Activated CD4-positive, alpha-beta T cell treated with anti-CD3 and anti-CD28 coated beads for 4 hours (primary cell): ENCODE data around the gene LITAFD.
"Not testable (repeated sequence)": the region's sequence is repeated elsewhere in the genome, so short reads cannot be mapped to it uniquely, and the experiment has no call there.

Source experiments
- DNase-seq, 2 donors: peaks; one replicate each; pipeline ENCODE4 v3.0.0-alpha.2; 2020

The LITAFD gene

GRCh38 chr16:8882041-8882617 lies at the start of gene LITAFD:
Gene LITAFD (plus strand): TSS chr16:8882351. CDS start chr16:8884356, 2,005 bp downstream.
- no peak for DNase-seq

GRCh38 chr16:8832717-8833105 lies 49.4 kb upstream of the LITAFD start:
- no peak for DNase-seq

- DNase-seq = not testable (repeated sequence)
These were observed 45.4 kb upstream of the LITAFD start for GRCh38 chr16:8836797-8837196.

GRCh38 chr16:8837594-8837993 lies 44.6 kb upstream of the LITAFD start:
- DNase-seq = not testable (repeated sequence)

GRCh38 chr16:8842016-8842415 lies 40.1 kb upstream of the LITAFD start:
- DNase-seq = not testable (repeated sequence)

GRCh38 chr16:8843296-8843695 lies 38.9 kb upstream of the LITAFD start:
- DNase-seq = not testable (repeated sequence)

GRCh38 chr16:8845699-8846298 lies 36.4 kb upstream of the LITAFD start:
- DNase-seq = no peak

- no peak for DNase-seq
These were observed 35.7 kb upstream of the LITAFD start for GRCh38 chr16:8846401-8846932.

- no peak for DNase-seq
These were observed 35.0 kb upstream of the LITAFD start for GRCh38 chr16:8847145-8847544.

GRCh38 chr16:8847623-8848022 lies 34.5 kb upstream of the LITAFD start:
- DNase-seq = no peak

- DNase-seq = no peak
These were observed 33.8 kb upstream of the LITAFD start for GRCh38 chr16:8848231-8848938.

GRCh38 chr16:8848939-8849391 lies 33.2 kb upstream of the LITAFD start:
- no peak for DNase-seq

GRCh38 chr16:8849411-8850011 lies 32.6 kb upstream of the LITAFD start:
- no peak for DNase-seq

GRCh38 chr16:8850279-8850885 lies 31.8 kb upstream of the LITAFD start:
- no peak for DNase-seq

GRCh38 chr16:8851761-8852403 lies 30.3 kb upstream of the LITAFD start:
- no peak for DNase-seq

GRCh38 chr16:8852534-8852933 lies 29.6 kb upstream of the LITAFD start:
- no peak for DNase-seq

- no peak for DNase-seq
These were observed 29.0 kb upstream of the LITAFD start for GRCh38 chr16:8853150-8853549.

GRCh38 chr16:8853611-8854010 lies 28.5 kb upstream of the LITAFD start:
- DNase-seq = no peak

GRCh38 chr16:8854298-8854948 lies 27.7 kb upstream of the LITAFD start:
- no peak for DNase-seq

GRCh38 chr16:8855051-8855786 lies 26.9 kb upstream of the LITAFD start:
- DNase-seq = no peak

- DNase-seq = no peak
These were observed 26.2 kb upstream of the LITAFD start for GRCh38 chr16:8855972-8856371.
